Mammary epithelial cell (primary cell): Measurements from ENCODE around the gene CYB5R2.

ENCODE experiments used
- EZH2 ChIP-seq: IDR thresholded peaks from 2 replicates; pipeline ENCODE4 v1.6.1; 2012; ENCODE audit warnings: low read length, inconsistent platforms, borderline replicate concordance
- TF ChIP-seq, protein P1 (sequence below), 2 donors: IDR thresholded peaks in 1 of 2; conservative IDR thresholded peaks in 1 of 2; 2 replicates each; pipeline ENCODE4 v1.5.1; 2011 to 2012; ENCODE audit warnings: inconsistent platforms in 2 of 2, low read length in 2 of 2, mild to moderate bottlenecking in 2 of 2, control low read depth in 1 of 2, low read depth in 1 of 2; ENCODE audit not compliant: insufficient read depth in 1 of 2; ENCODE audit errors: extremely low read depth in 1 of 2

DNA sequence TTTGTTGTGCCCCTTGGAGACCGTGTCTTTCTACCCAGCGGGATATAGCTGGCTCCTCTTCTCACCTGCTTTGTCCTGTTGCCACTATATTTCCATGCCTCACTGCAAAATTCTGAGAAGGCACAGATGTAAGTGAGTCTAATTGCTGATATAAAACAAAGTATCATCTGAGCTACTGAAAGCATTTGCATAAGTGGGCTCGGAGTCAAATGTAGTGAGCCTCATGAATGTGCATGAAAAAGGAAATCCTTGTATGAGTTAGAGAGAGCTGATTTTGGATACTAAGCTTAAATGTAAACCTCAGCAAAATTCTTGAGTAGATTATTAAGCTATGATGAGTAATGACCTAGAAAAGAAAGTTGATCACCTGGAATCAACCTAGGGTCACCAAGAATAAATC is 19.1 kb upstream of the CYB5R2 start:
- TF ChIP-seq EZH2: no peak
- TF ChIP-seq, protein P1, sequence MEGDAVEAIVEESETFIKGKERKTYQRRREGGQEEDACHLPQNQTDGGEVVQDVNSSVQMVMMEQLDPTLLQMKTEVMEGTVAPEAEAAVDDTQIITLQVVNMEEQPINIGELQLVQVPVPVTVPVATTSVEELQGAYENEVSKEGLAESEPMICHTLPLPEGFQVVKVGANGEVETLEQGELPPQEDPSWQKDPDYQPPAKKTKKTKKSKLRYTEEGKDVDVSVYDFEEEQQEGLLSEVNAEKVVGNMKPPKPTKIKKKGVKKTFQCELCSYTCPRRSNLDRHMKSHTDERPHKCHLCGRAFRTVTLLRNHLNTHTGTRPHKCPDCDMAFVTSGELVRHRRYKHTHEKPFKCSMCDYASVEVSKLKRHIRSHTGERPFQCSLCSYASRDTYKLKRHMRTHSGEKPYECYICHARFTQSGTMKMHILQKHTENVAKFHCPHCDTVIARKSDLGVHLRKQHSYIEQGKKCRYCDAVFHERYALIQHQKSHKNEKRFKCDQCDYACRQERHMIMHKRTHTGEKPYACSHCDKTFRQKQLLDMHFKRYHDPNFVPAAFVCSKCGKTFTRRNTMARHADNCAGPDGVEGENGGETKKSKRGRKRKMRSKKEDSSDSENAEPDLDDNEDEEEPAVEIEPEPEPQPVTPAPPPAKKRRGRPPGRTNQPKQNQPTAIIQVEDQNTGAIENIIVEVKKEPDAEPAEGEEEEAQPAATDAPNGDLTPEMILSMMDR (conservative IDR thresholded peaks at IDR 0.05 in 1 of 2, IDR thresholded peaks at IDR 0.05 in 1 of 2; ENCODE audit: extremely low read depth in 1 of 2, insufficient read depth in 1 of 2, low read depth in 1 of 2, low read length in 2 of 2): no peak
